Gastrocnemius medialis (tissue), 4 donors: ENCODE results near the gene PRKAB1. TPM values are rescaled to one million over a fixed set of nuclear protein-coding genes. Genes with fewer than 3 reads are reported as not detected.

ENCODE experiments used
- ATAC-seq, 2 donors: fragments of 150-250 bp; one replicate each; pipeline ENCODE4 v1.9.1; 2016
- DNase-seq, 2 donors: peaks; one replicate each; pipeline ENCODE4 v3.0.0-alpha.2; 2019
- H3K27ac ChIP-seq, 4 donors: fragments of 200-600 bp; sonication (generic); 1 replicate in 1 of 4; 2 replicates in 3 of 4; pipeline ENCODE4 v1.5.1; 2016 to 2018; ENCODE audit warnings: mild to moderate bottlenecking in 2 of 4, moderate library complexity in 1 of 4
- H3K27me3 ChIP-seq, 3 donors: fragments of 200-600 bp; sonication (generic) in 2 of 3; 1 replicate in 1 of 3; 2 replicates in 2 of 3; pipeline versions ENCODE4 v1.5.1 to v1.6.0; 2016 to 2019; ENCODE audit warnings: mild to moderate bottlenecking in 1 of 3, moderate library complexity in 1 of 3
- H3K36me3 ChIP-seq, 2 donors: fragments of 200-600 bp; sonication (generic) in 1 of 2; one replicate each; pipeline ENCODE4 v1.5.1; 2017 to 2018
- H3K4me1 ChIP-seq, 2 donors: fragments of 200-600 bp; sonication (generic) in 1 of 2; one replicate each; pipeline ENCODE4 v1.5.1; 2016 to 2017; ENCODE audit warnings: mild to moderate bottlenecking in 2 of 2
- H3K4me3 ChIP-seq, 4 donors: fragments of 200-600 bp; sonication (generic) in 3 of 4; 1 replicate in 1 of 4; 2 replicates in 3 of 4; pipeline ENCODE4 v1.5.1; 2016 to 2019; ENCODE audit warnings: mild to moderate bottlenecking in 2 of 4
- H3K9me3 ChIP-seq, 3 donors: fragments of 200-600 bp; sonication (generic) in 2 of 3; 1 replicate in 1 of 3; 2 replicates in 2 of 3; pipeline ENCODE4 v1.5.1; 2016 to 2019
- CTCF ChIP-seq, 5 experiments: fragments of 450-650 bp in 3 of 5; fragments of 200-600 bp in 2 of 5; sonication (generic) in 2 of 5; IDR thresholded peaks in 4 of 5; conservative IDR thresholded peaks in 1 of 5; 1 replicate in 4 of 5; 2 replicates in 1 of 5; pipeline ENCODE4 v1.5.1; 2016 to 2019; ENCODE audit warnings: antibody characterized with exemption in 5 of 5, mild to moderate bottlenecking in 3 of 5, moderate library complexity in 3 of 5
- POLR2A ChIP-seq, 2 donors: fragments of 450-650 bp; IDR thresholded peaks; one replicate each; pipeline ENCODE4 v1.6.1; 2017; ENCODE audit warnings: antibody characterized with exemption in 2 of 2, mild to moderate bottlenecking in 2 of 2, moderate library complexity in 2 of 2
- in situ Hi-C, 4 donors: fragments of 200-750 bp; cut with MboI; loops; one replicate each; pipeline versions ENCODE4 v1.15.0 to v1.8.0; 2017; ENCODE audit warnings: low sequenced_read_pairs in 4 of 4
- intact Hi-C: fragments of 100-400 bp; cut with DNase I; formaldehyde crosslinking; loops from one replicate; pipeline ENCODE4 v1.15.1; 2023; ENCODE audit warnings: low total_unique reads
- total RNA-seq, 4 donors: library from RNA; depleted of rRNA; stranded (reverse); fragments of >200 nt; gene quantifications; one replicate each; pipeline versions ENCODE4 v1.1.0 to v1.2.3, GENCODE V29; 2016

Gene PRKAB1
- total RNA-seq, 4 donors from 2014 or later: 7.1 to 21.0 (median 17.6) TPM

GRCh38 chr12:119683413-119683812 lies 15.5 kb downstream of the PRKAB1 start:
- Histone ChIP-seq H3K4me3 (no peak overlapping the region), H3K27me3 (no peaks in the 10 kb centered on the region), H3K4me1 (peaks cover 7 to 44% of the 10 kb centered on the region in 2 donors), H3K36me3 (peaks cover 3 to 40% of the 10 kb centered on the region in 2 donors), H3K27ac (peak overlapping the region in 3 of 4 donors; percentile 6 to 65 (median 32)), H3K9me3 (no peaks in the 10 kb centered on the region)
- DNase-seq: no peak
- intact Hi-C loops: no loop called here
- no peak for TF ChIP-seq POLR2A (IDR thresholded peaks at IDR 0.05)
- TF ChIP-seq CTCF (IDR thresholded peaks at IDR 0.05 in 4 of 5, conservative IDR thresholded peaks at IDR 0.05 in 1 of 5): no peak
- in situ Hi-C loops: no loop called here
- ATAC-seq: no peak

- peaks cover 7 to 44% of the 10 kb centered on the region in 2 donors for H3K4me1 ChIP-seq
- in situ Hi-C loops: no loop called here
- H3K36me3 ChIP-seq: peaks cover 3 to 36% of the 10 kb centered on the region in 2 donors
- no peak for TF ChIP-seq POLR2A (IDR thresholded peaks at IDR 0.05)
- TF ChIP-seq CTCF (IDR thresholded peaks at IDR 0.05 in 4 of 5, conservative IDR thresholded peaks at IDR 0.05 in 1 of 5): no peak
- no peak for DNase-seq
- H3K9me3 ChIP-seq: no peaks in the 10 kb centered on the region
- no peak for ATAC-seq
- H3K27ac ChIP-seq: peak overlapping the region in 2 of 4 donors; percentile 32 to 65
- intact Hi-C loops: no loop called here
- no peak overlapping the region for H3K4me3 ChIP-seq
- no peaks in the 10 kb centered on the region for H3K27me3 ChIP-seq
Observed at GRCh38 chr12:119683816-119684215, 15.9 kb downstream of the PRKAB1 start.

GRCh38 chr12:119684711-119685369 lies 16.9 kb downstream of the PRKAB1 start:
- H3K4me3 ChIP-seq: no peak overlapping the region
- no peak for TF ChIP-seq POLR2A (IDR thresholded peaks at IDR 0.05)
- TF ChIP-seq CTCF (IDR thresholded peaks at IDR 0.05 in 4 of 5, conservative IDR thresholded peaks at IDR 0.05 in 1 of 5): no peak
- H3K9me3 ChIP-seq: no peaks in the 10 kb centered on the region
- peaks cover 0 to 26% of the 10 kb centered on the region in 2 donors for H3K36me3 ChIP-seq
- in situ Hi-C loops (no loop called here), intact Hi-C loops (no loop called here)
- H3K27ac ChIP-seq: peak overlapping the region in 2 of 4 donors; percentile 7 to 19
- DNase-seq (no peak), ATAC-seq (no peak)
- peaks cover 7 to 44% of the 10 kb centered on the region in 2 donors for H3K4me1 ChIP-seq
- no peaks in the 10 kb centered on the region for H3K27me3 ChIP-seq

GRCh38 chr12:119685375-119685774 lies 17.4 kb downstream of the PRKAB1 start:
- H3K36me3 ChIP-seq: peaks cover 0 to 21% of the 10 kb centered on the region in 2 donors
- in situ Hi-C loops: no loop called here
- H3K4me1 ChIP-seq: peaks cover 7 to 44% of the 10 kb centered on the region in 2 donors
- H3K4me3 ChIP-seq: no peak overlapping the region
- no peaks in the 10 kb centered on the region for H3K27me3 ChIP-seq
- no peaks in the 10 kb centered on the region for H3K9me3 ChIP-seq
- intact Hi-C loops: no loop called here
- ATAC-seq: no peak
- H3K27ac ChIP-seq: peak overlapping the region in 1 of 4 donors; percentile 7
- DNase-seq: no peak
- TF ChIP-seq CTCF (IDR thresholded peaks at IDR 0.05 in 4 of 5, conservative IDR thresholded peaks at IDR 0.05 in 1 of 5) (no peak), POLR2A (IDR thresholded peaks at IDR 0.05) (no peak)
